ENCODE measurements around the gene NPC2.
A peak's percentile ranks its signal among the peaks of the same experiment; 100 is the strongest.

The NPC2 gene

DNA sequence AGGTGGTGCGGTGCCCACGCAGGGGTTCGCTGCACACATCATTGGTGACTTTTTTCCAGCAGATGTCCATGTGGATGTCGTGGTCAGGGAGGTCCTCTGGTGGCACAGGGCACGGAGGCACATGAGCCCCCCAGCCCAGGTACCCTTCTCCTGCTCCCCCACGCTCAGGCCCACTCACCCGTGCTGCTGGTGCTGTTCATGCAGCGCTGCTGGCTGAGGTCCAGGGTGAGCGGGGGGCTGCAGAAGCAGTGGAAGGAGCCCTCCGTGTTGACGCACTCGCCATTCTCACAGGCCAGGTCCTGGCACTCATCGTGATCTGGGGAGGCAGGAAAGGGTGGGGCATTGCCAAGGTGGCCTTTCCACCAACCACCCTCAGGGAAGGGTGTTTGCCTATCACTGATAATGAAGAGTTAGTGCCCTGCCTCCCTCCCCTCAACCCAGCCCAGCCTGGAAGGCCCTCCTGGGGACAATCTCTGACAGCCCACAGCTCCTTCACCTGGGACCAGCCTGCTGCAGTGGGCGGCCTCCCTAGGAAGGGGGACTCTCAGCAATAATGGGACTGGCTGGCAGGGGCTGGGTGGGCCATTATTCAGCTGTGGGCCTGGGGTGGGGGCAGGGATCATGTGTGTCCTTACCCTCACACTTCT, 10.3 kb upstream of the NPC2 start:
- no peak for DNase-seq (ENCODE audit: low spot score)

DNA sequence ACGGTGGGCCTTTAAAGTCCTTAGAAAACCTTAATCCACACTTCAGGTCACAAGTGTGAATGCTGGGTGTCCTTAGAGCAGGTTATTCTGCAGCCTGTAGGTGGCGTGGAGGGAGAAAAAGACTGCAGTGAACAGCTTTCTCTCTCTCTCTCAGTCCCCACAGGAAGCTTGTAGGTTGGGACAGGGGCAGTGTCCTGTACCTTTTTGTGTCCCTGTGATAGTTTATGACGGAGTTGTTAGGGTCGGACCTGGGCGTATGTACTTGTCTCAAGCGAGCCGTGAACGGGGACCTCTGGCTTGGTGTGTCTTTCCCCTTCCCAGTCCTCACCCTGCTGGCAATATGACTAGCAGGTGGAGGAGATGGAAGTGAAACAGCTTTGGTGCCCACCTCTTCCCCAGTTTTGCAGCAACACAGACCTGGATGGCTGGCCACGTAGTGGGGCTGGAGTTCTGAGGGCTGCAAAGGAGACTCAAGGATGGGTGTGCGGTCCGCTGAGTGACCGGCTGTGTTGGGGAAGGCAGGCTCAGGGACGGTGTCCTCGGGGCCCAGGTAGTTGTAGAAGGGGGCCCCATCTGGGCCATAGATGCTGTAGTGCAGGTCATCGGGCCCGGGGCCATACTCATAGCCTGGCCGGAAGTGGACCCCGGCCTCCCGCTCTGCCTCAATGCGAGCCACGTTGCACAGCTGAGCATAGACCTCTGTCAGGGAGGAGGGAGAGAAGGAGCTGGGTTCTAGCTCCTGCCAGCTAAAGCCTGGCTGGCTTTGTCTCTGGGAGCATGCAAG, 9.3 kb upstream of the NPC2 start:
- peak; percentile 49 for DNase-seq (ENCODE audit: low spot score)

DNA sequence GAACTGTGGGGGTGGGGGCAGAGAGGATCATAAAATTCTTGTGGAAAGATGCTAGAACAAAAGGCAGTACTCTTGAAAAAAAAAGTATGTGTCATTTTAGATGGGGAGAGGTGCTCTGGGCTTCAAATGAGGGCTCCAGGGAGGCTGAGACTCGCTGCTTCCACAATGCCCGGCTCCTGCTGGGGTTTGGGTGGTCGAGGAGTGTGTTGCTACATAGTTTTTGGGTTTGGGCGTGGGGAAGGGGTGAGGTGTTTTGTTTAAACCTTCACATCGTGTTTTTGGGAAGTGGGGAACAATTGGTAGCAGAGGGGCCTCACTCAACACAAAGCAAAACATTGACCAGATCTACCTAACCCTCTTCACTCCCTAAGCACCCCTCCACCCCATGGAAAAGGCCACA, 8.6 kb upstream of the NPC2 start:
- DNase-seq (ENCODE audit: low spot score): no peak

DNA sequence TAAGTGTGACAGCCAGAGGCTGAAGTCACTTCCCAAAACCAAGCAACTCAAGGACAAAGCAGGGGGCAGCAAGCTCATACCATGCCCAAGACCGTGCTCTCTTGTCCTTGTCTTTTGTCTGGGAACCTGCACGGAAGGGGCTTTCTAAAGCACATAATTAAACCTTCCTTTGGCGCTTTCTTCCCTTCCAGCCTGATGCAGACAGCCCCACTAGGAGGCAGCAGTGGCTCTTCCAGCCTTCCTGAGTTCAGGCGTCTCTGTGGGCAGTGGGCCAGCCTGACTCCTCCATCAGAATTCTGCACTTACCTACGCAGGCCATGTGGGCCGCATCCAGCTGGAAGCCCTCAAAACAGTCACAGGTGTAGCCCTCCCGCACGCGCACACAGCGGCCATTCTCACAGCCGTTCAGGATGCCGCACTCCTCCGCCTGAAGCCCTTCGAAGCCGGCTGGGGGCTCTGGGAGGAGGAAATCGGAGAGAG, 8.1 kb upstream of the NPC2 start:
- DNase-seq (ENCODE audit: low spot score): peak; percentile 60

DNA sequence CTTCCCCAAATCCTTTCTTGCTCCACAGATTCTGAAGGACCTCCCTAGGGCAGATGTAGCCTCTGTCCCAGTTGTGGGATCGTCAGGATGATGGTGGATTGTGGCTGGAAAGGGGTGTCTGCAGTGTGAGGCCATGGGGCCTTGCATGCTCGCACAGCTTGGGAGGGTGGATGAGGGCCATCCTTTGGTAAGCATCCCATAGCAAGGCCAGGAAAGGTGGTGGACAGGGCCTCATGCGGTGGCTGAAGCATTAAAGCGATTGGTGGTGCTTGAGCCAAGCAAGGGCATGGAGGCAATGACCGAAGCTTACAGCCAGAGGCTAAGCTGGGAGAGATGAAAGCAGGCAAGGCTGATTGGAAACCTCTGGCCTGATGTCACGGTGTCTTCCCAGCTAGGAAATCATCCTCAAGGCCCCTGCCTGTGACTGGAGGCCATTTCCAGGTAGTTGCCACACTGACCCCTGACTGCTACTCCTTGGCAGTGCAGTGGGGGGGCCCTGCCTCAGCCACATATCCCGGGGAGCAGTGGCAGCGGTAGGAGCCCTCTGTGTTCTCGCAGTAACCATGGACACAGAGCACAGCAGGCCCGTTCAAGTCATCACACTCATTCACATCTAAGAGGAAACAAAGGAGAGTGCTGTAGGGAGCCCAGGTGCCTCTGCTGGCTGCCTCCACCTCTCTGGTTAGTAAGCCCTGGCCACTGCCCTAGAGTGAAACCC, 7.5 kb upstream of the NPC2 start:
- no peak for DNase-seq (ENCODE audit: low spot score)

DNA sequence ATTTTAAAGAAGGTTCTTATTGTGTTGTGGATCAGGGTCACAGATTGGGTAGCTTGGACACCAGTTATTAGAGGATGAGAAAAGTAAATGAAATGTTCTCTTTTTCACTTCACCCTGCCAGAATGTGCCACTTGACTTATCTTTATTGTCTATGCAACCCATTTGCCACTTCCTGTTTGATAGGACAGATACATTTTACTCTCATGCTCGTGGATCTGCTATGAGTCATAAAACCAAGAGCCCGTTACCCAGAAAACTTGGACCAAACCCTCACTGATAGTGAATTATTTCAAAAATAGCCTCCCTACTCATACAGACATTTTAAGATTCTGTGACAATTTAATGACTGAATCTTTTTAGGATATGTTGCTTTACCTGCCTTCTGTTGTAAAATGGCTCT, 2.3 kb upstream of the NPC2 start:
- DNase-seq (ENCODE audit: low spot score): no peak

DNA sequence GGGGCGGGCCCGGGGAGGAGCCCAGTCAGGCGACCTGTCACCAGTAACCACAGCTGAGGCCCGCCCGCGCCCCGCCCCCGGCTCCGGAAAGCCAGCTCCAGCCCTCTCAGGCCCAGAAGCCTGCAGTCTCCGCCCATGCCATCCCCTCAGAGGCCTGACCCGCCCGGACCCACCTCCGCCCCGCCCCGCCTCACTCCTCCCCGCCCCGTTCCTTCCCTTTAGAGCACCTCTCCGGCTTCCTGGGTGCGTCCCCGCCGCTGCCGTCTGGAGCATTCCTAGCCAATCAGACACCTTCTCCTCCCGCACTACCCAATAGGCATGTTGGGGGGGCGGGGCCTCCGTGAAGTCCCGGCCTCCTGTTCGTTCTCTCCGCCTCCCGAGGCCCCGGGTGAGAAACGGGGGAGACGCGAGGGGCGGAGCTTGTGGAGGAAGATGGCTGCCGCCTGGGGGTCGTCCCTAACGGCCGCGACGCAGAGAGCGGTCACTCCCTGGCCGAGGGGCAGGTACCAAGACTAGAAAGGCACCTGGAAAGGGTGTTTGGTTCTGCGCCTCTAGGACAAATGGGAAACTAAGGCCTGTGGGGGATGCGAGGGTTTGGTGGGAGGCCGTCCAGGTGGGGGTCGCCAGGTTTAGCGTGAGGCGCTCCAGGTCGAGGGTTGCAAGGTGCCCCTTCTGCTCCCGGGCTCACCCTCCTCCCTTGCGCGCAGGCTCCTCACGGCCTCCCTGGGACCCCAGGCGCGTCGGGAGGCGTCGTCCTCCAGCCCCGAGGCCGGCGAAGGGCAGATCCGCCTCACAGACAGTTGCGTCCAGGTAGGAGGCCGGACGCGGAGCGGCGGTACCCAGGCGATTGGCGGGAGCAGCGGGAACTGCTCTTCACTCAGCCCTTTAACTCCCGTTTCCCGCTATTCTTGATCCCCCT, 497 bp upstream of the NPC2 start, which contains the start of gene ISCA2:
Gene ISCA2 (plus strand): TSS at position 423 of the 919 bp plus-strand sequence. CDS start 10 bp downstream, at position 433.
- DNase-seq (ENCODE audit: low spot score): peak; percentile 98

DNA sequence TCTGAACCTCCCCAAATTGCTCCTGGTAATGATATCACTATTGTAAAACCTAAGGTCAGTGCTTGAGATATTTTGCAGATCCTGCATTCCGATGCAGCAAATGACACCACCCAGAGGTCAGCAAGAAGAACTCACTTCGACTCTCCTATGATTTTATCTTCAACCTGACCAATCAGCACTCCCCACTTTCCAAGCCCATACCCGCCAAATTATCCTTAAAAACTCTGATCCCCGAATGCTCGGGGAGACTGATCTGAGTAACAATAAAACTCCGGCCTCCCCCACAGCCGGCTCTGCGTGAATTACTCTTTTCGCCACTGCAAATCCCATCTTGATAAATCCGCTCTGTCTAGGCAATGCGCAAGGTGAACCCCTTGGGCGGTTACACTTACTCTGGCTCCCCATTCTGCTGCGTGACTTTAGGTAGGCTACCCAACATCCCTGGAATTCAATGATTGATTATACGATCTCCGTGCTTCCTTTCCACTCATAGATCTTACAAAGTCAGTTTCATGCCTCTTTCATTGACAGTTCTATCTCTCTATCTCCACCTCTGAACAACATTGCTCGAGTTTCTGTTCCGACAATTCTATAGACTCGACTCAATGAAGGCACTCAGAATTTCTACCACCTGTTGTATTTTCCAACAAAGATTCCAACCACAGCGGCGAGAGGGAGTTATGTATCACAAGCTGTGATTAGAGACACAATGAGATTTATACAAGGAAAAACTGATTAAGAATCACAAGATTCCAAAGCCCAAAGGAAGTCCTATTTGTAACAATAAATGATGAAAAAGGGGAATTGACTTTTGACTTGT, 939 bp downstream of the NPC2 start:
- DNase-seq (ENCODE audit: low spot score): no peak

DNA sequence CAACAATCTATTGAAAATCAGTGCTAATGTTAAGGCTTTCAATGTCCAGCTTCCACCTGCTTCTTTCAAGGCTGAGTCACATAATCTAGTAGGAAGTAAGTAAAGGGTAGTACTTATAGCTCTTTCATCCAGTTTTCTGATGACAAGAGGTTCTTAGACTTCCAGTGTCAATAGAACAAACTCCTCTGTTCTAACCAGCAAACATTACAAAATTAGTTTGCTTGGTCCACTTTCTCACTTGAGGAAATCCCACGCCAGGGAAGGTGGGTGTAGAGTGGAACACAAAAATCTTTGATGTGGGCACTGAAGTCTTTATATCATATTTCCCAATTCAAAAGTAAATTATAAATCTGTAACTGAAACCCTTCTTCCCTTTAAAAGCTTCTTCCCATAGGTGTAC, 2.6 kb downstream of the NPC2 start:
- DNase-seq (ENCODE audit: low spot score): no peak

DNA sequence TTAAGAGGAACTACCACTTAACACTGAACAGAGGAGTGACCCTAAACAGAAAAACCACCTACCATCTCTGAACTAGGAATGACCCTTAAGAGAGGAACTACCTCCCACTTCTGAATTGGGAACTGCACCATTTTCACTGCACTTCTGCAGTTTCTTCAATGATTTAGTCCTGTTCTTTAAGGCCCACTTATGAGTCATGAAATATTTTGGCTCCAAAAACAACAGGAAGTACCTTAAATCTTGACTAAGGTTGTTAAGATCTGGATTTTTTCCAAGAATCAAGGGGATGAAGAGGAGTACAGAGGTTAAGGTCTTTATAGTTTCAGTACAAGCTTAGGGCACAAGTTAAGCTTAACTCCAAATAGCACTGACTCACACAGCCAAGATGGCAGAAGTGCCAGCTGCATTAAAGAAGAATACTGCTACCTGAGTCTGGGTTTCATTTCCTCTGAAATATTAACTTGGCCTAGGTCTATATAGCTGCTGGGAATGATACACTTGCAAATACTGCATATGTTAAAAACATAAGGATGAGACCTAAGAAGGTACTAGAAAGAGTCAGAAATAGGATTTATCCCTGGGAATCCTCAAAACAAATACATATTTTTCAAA, 4.2 kb downstream of the NPC2 start:
- no peak for DNase-seq (ENCODE audit: low spot score)

DNA sequence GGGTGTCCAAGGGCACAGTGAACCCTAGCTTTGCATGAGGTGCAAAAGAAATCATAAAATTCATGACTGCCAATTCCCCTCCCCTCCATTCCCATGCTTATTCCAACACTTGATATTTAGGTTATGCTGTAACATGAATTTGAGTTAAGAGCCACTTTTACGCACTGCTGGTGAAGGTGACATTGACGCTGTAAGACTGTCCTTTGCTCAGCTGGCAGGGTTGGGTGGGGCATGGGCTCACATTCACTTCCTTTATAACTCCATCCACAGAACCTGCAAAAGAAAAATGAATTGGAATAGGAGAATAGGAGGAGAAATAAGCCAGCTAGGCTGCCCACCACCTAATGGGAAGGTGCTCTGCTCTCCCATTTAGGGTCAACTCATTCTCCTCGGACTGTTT, 6.9 kb downstream of the NPC2 start:
- no peak for DNase-seq (ENCODE audit: low spot score)

DNA sequence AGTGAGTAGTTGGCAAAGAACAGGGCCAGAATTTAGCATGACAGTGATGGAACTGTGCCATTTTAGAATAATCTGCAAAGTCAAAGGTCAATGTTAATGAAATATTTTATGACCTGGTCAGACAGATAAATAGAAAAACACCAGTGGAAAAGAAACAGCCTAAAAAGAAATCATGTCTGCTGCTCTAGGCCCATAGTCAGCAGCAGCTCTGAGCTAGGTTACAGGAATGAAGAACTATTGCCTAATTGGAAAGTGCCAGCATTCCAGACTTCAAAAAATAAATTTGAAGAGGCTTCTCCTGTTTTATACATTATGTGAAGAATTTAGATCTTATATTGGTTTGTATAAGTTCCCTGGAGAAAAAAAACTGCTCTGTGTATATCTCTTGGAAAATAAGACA, 9.8 kb downstream of the NPC2 start:
- no peak for DNase-seq (ENCODE audit: low spot score)

DNA sequence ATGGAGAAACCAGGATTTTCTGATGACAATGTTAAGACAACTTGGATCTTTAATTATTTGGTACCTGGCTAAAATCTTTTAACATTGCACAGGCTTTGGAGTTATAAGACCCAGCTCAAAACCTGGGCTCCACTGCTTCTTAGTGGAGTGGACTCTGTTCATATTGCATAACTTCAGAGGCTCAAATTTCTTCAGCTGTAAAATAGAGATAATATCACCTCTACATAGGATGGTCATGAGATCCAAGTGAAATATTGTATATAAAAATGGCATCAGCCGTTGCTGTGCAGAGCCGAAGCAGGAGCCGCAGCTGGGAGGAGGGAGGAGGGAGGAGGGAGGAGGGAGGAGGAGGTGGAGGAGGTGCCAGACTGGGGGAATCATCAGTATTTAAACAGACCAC, 10.5 kb downstream of the NPC2 start:
- DNase-seq (ENCODE audit: low spot score): no peak

DNA sequence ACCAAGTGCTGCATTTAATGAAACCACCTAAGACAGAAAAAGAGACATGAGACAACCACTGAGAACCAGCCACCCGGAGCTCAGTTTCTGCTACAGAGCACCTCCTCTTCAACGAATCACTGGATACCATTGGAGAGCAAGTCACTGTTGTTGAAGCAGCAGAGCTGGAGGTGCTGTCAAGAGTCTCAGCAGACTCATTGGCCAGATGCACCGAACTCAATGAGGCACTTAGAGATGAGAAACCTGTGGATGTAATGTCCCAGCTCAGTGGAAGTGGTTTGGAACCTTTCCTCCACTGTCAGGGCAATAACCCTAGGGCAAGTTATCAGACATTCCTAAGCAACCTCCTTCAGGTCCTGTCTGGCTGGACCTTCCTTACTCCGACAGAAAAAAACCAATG, 13.1 kb downstream of the NPC2 start:
- no peak for DNase-seq (ENCODE audit: low spot score)

DNA sequence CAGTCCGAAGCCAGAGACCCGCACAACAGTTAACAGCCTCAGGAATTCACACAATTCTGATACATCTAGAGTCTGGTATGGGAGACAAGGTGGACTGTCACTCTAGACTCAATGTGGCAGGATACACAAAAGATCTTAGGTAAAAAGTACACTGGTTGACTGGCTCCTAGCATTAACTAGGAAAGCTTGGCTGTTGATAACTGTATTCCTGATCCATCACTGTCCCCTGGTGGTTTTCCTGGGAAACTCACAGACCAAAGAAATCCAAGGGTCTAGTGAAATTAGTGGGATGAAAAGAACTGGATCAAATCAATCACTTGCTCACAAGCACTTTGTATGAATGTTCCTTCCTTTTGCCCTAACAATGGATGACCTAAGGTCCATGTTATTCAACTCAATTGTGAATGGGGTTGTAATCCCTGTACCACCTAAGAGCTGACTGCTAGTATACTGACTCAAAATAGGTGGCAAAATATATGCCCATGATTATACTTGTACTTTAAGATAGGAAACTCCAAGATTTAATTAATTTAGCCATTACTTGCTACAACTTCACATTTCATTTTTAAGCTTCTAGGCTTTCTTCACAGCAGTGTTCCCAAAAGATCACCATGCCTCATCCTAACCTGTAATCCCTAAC, 14.0 kb downstream of the NPC2 start:
- no peak for DNase-seq (ENCODE audit: low spot score)

DNA sequence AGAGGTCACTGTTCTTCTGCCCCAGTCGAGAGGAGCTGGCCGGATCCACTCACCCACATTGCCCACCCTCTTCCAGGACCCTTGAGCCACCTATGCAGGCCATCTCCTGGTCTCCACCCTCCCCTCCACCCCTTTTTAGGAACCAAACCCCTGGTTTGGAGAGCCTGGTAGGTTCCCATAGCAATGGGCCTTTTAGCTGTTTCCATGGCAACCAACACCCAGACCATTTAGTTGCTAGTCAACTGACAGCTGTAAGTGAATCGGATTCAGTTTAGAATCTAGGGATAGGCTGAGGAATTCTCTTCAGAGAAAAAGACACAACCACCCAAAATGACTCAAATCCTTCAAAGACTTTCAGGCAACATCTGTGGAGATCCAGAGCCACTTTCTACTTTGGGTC, 16.5 kb downstream of the NPC2 start:
- DNase-seq (ENCODE audit: low spot score): no peak

DNA sequence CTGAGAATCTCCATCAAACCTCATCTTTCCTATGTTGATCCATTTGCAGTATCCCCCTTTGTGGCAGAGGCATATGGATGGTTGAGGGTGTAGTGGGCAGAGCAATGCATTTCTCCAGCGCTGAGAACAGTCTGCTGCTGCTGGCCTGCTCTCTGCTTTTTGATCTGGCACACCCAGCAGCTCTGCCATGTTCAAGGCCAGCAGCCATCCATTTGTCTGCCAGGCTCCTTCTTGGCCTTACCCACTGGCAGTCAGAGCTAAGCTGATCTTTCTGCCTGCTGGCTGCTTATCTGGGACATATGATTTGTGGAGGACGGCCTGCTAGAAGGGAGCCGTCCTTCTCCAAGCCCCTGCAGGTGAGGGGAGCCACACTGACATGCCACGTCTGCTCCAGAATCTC, 17.0 kb downstream of the NPC2 start:
- no peak for DNase-seq (ENCODE audit: low spot score)

DNA sequence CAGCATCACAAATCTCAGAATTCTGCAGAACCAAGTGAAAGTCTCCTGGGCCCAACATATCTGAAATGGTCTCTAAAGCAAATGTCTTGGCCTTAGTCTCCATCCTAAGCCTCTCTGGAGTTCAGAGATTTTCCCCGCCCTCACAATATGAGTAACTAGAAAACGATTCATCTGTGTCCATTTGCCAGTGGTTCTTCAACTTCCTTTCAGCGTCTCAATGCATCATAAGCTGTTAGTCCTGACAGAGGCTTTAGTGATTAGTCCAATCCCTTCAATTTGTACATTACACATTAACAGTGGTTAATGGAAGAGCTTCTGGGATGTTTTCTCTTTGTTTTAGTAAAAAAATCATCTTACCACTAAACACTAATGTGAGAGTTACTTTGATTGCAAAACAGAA, 17.4 kb downstream of the NPC2 start:
- no peak for DNase-seq (ENCODE audit: low spot score)

DNA sequence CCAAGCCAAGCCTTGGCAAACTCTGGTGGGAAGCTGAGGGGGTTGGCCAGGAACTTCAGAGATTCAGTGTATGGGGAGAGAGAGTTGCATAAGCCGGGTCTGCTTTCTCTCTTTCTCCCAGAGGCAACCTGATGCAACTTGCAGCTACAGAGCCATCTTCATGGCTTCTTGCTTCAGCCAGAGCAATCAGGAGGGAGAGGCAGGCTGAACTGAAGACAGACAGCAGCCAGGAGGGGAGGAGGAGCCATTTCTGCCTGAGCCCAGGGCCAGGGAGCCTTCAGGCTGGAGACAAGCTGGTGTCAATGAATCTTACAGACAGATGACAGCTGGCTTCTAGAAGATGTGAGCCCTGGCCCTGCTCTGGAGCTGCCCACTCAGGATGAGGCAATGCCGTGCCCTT, 18.7 kb downstream of the NPC2 start:
- no peak for DNase-seq (ENCODE audit: low spot score)

DNA sequence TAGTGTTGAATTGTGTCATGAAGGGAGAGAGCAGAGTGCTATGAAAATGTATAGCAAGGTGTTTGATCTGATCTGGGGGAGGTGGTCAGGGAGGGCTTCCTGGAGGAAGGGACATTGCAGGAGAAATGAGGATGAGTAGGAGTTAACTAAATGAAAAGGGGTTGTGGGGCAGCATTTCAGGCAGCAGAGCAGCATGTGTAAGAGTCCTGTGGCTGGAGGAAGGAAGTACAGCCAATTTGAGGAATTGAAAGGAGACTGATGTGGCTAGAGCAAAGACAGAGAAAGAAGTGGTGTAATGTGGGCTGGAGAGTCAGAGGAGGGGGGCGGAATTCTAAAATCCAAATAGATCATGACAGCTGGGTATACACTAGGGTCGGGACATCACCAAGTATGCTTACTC, 20.5 kb downstream of the NPC2 start:
- no peak for DNase-seq (ENCODE audit: low spot score)

All from SK-N-DZ (cell line).